Left ventricle myocardium superior (tissue), 1 donor: ENCODE data around the gene KCNIP3. TPM values are rescaled to one million over a fixed set of nuclear protein-coding genes. Genes with fewer than 3 reads are reported as not detected.
A peak's percentile ranks its signal among the peaks of the same experiment; 100 is the strongest.

Source experiments
- ATAC-seq: fragments of 200-7000 bp; cut with Tn5 transposase; one replicate; pipeline ENCODE4 v1.9.1; 2020; ENCODE audit warnings: mild to moderate bottlenecking, moderate library complexity
- DNase-seq: peaks from one replicate; pipeline ENCODE4 v3.0.0-alpha.2; 2020
- intact Hi-C: fragments of 100-400 bp; cut with micrococcal nuclease; formaldehyde crosslinking; loops from one replicate; pipeline ENCODE4 v1.11.0; 2022
- total RNA-seq: library from RNA; stranded (reverse); fragmentation: NEBNext Ultra II Directional; extraction: Animal tissue kit (Norgen Biotek cat#: 25700); gene quantifications from one replicate; pipeline ENCODE4 v1.2.1, GENCODE V29; 2021
- donor health status: DM: no; HTN: yes; CAD: no; lungs with severe emphysema.

KCNIP3 gene
- total RNA-seq, 1 donor from 2014 or later = 5.3 TPM

GRCh38 chr2:95309599-95309998, 12.5 kb downstream of the KCNIP3 start:
- ATAC-seq (no peak), DNase-seq (no peak)

GRCh38 chr2:95310216-95310615, 13.1 kb downstream of the KCNIP3 start:
- no peak for ATAC-seq
- intact Hi-C loops = no loop called here
- no peak for DNase-seq

More at GRCh38 chr2:95309599-95309998, 12.5 kb downstream of the KCNIP3 start:
- intact Hi-C loops = no loop called here

GRCh38 chr2:95310651-95311050, 13.5 kb downstream of the KCNIP3 start:
- ATAC-seq (no peak), DNase-seq (no peak)
- intact Hi-C loops = no loop called here

- no peak for DNase-seq
- ATAC-seq = no peak
- intact Hi-C loops = no loop called here
Observed at GRCh38 chr2:95311815-95312542, 14.8 kb downstream of the KCNIP3 start.

- intact Hi-C loops = no loop called here
Observed at GRCh38 chr2:95312543-95313201, 15.5 kb downstream of the KCNIP3 start.

GRCh38 chr2:95313296-95314131, 16.4 kb downstream of the KCNIP3 start:
- ATAC-seq = no peak
- DNase-seq = peak; percentile 7
- intact Hi-C loops = no loop called here

More at GRCh38 chr2:95312543-95313201, 15.5 kb downstream of the KCNIP3 start:
- ATAC-seq (no peak), DNase-seq (no peak)

- peak; percentile 11 for DNase-seq
- intact Hi-C loops = no loop called here
- no peak for ATAC-seq
Observed at GRCh38 chr2:95314598-95314963, 17.4 kb downstream of the KCNIP3 start.

GRCh38 chr2:95314964-95315611, 17.9 kb downstream of the KCNIP3 start:
- ATAC-seq (peak; percentile 72), DNase-seq (peak; percentile 59)
- intact Hi-C loops = no loop called here

- peak; percentile 19 for DNase-seq
- intact Hi-C loops = no loop called here
- ATAC-seq = no peak
Observed at GRCh38 chr2:95315801-95316411, 18.8 kb downstream of the KCNIP3 start.

- ATAC-seq (no peak), DNase-seq (no peak)
- intact Hi-C loops = no loop called here
Observed at GRCh38 chr2:95316466-95317122, 19.4 kb downstream of the KCNIP3 start.

GRCh38 chr2:95317123-95317500, 20.0 kb downstream of the KCNIP3 start:
- DNase-seq (no peak), ATAC-seq (no peak)
- intact Hi-C loops = no loop called here

GRCh38 chr2:95317665-95318425, 20.7 kb downstream of the KCNIP3 start:
- intact Hi-C loops = no loop called here
- DNase-seq = no peak

GRCh38 chr2:95318431-95319220, 21.5 kb downstream of the KCNIP3 start:
- intact Hi-C loops = no loop called here
- DNase-seq (no peak), ATAC-seq (no peak)

More at GRCh38 chr2:95317665-95318425, 20.7 kb downstream of the KCNIP3 start:
- ATAC-seq = no peak

- intact Hi-C loops = no loop called here
- ATAC-seq = no peak
- no peak for DNase-seq
Observed at GRCh38 chr2:95319481-95320343, 22.6 kb downstream of the KCNIP3 start.

GRCh38 chr2:95320344-95320712, 23.2 kb downstream of the KCNIP3 start:
- no peak for DNase-seq
- intact Hi-C loops = no loop called here
- ATAC-seq = no peak
